NCI-H82 treated with DMSO at 0.1 percent for 48 hours (cell line): ENCODE data around the gene THSD7A.

Source experiments
- DNase-seq: peaks from one replicate; lab custom pipeline; 2025; ENCODE audit not compliant: unreplicated experiment; lab: John Stamatoyannopoulos, UW

The THSD7A gene

GRCh38 chr7:11648101-11648500 is 183.9 kb downstream of the THSD7A start:
- no peak for DNase-seq

- DNase-seq: no peak
These were observed 189.2 kb downstream of the THSD7A start for GRCh38 chr7:11642841-11643240.

- DNase-seq: no peak
These were observed 189.7 kb downstream of the THSD7A start for GRCh38 chr7:11642276-11642675.

- DNase-seq: no peak
These were observed 193.8 kb downstream of the THSD7A start for GRCh38 chr7:11638011-11638774.

GRCh38 chr7:11636274-11636673 is 195.7 kb downstream of the THSD7A start:
- no peak for DNase-seq

GRCh38 chr7:11633310-11633709 is 198.7 kb downstream of the THSD7A start:
- DNase-seq: no peak

GRCh38 chr7:11630355-11630754 is 201.6 kb downstream of the THSD7A start:
- DNase-seq: no peak

- DNase-seq: no peak
These were observed 206.3 kb downstream of the THSD7A start for GRCh38 chr7:11625669-11626068.

- DNase-seq: no peak
These were observed 208.8 kb downstream of the THSD7A start for GRCh38 chr7:11623093-11623678.

GRCh38 chr7:11620406-11621253 is 211.4 kb downstream of the THSD7A start:
- DNase-seq: no peak

GRCh38 chr7:11616466-11616865 is 215.5 kb downstream of the THSD7A start:
- DNase-seq: no peak

- DNase-seq: no peak
These were observed 216.8 kb downstream of the THSD7A start for GRCh38 chr7:11615174-11615573.

- no peak for DNase-seq
These were observed 218.6 kb downstream of the THSD7A start for GRCh38 chr7:11613292-11613930.

- no peak for DNase-seq
These were observed 219.3 kb downstream of the THSD7A start for GRCh38 chr7:11612737-11613136.

- DNase-seq: no peak
These were observed 222.8 kb downstream of the THSD7A start for GRCh38 chr7:11609096-11609670.

GRCh38 chr7:11607686-11608085 is 224.3 kb downstream of the THSD7A start:
- DNase-seq: peak; percentile 11

GRCh38 chr7:11605749-11606148 is 226.2 kb downstream of the THSD7A start:
- no peak for DNase-seq

GRCh38 chr7:11604505-11604904 is 227.5 kb downstream of the THSD7A start:
- no peak for DNase-seq

GRCh38 chr7:11601761-11602160 is 230.2 kb downstream of the THSD7A start:
- no peak for DNase-seq

GRCh38 chr7:11593322-11593721 is 238.7 kb downstream of the THSD7A start:
- no peak for DNase-seq

- no peak for DNase-seq
These were observed 239.3 kb downstream of the THSD7A start for GRCh38 chr7:11592699-11593098.
